HepG2 (cell line): ENCODE results near the gene ARF6. TPM values are rescaled to one million over a fixed set of nuclear protein-coding genes. Genes with fewer than 3 reads are reported as not detected.

Experiments
- ATF7-NPFF ChIP-seq: sonication (generic); formaldehyde crosslinking; IDR thresholded peaks from 2 replicates; pipeline ENCODE4 v1.8.1; 2023; ENCODE audit warnings: mild to moderate bottlenecking, low read depth, missing genetic modification reagents, moderate library complexity
- ATM ChIP-seq: fragments of 450-650 bp; IDR thresholded peaks from 2 replicates; pipeline ENCODE4 v1.7.1; 2017; ENCODE audit warnings: mild to moderate bottlenecking, borderline replicate concordance
- BHLHE40 ChIP-seq: IDR thresholded peaks from 2 replicates; pipeline ENCODE4 v1.6.1; 2011; ENCODE audit warnings: low read length, improper control_type of control experiment
- DR1 ChIP-seq: sonication (generic); formaldehyde crosslinking; IDR thresholded peaks from 2 replicates; pipeline ENCODE4 v1.8.0; 2021; ENCODE audit warnings: mild to moderate bottlenecking, missing genetic modification reagents, inconsistent platforms
- FOSL2 ChIP-seq: sonication (generic); formaldehyde crosslinking; IDR thresholded peaks from 2 replicates; pipeline ENCODE4 v1.4.0; 2020; ENCODE audit warnings: missing genetic modification reagents
- GLMP ChIP-seq: sonication (generic); formaldehyde crosslinking; IDR thresholded peaks from 2 replicates; pipeline ENCODE4 v1.9.0; 2021; ENCODE audit warnings: missing genetic modification reagents, mild to moderate bottlenecking, borderline replicate concordance
- MEIS1 ChIP-seq: sonication (generic); formaldehyde crosslinking; IDR thresholded peaks from 2 replicates; pipeline ENCODE4 v1.9.0; 2021; ENCODE audit warnings: mild to moderate bottlenecking, missing genetic modification reagents, moderate library complexity, borderline replicate concordance
- MIXL1 ChIP-seq: IDR thresholded peaks from 2 replicates; pipeline ENCODE4 v1.6.1; 2016
- MLXIP ChIP-seq: sonication (generic); formaldehyde crosslinking; IDR thresholded peaks from 2 replicates; pipeline ENCODE4 v1.9.0; 2021; ENCODE audit warnings: missing genetic modification reagents, borderline replicate concordance
- NFE2L1 ChIP-seq: sonication (generic); formaldehyde crosslinking; IDR thresholded peaks from 2 replicates; pipeline ENCODE4 v1.4.0; 2020; ENCODE audit warnings: missing genetic modification reagents, mild to moderate bottlenecking, borderline replicate concordance
- PRMT3 ChIP-seq: sonication (generic); formaldehyde crosslinking; IDR thresholded peaks from 2 replicates; pipeline ENCODE4 v1.8.1; 2022; ENCODE audit warnings: low read depth, mild to moderate bottlenecking, moderate library complexity, missing genetic modification reagents, borderline replicate concordance
- RAD21 ChIP-seq: fragments of 450-650 bp; formaldehyde crosslinking; IDR thresholded peaks from 2 replicates; pipeline ENCODE4 v1.5.0; 2020; ENCODE audit warnings: mild to moderate bottlenecking
- TIGD3 ChIP-seq: sonication (generic); formaldehyde crosslinking; IDR thresholded peaks from 2 replicates; pipeline ENCODE4 v1.5.1; 2020; ENCODE audit warnings: mild to moderate bottlenecking, missing genetic modification reagents, borderline replicate concordance
- ZFAT ChIP-seq: sonication (generic); formaldehyde crosslinking; conservative IDR thresholded peaks from 2 replicates; pipeline ENCODE4 v1.8.1; 2023; ENCODE audit warnings: missing genetic modification reagents, inconsistent platforms
- ZNF10 ChIP-seq: sonication (generic); formaldehyde crosslinking; IDR thresholded peaks from 2 replicates; pipeline ENCODE4 v1.4.0; 2020; ENCODE audit warnings: mild to moderate bottlenecking, low read depth, missing genetic modification reagents, borderline replicate concordance
- ZNF607 ChIP-seq: sonication (generic); formaldehyde crosslinking; IDR thresholded peaks from 2 replicates; pipeline ENCODE4 v1.5.1; 2020; ENCODE audit warnings: missing genetic modification reagents, mild to moderate bottlenecking, borderline replicate concordance
- ZNF720 ChIP-seq: sonication (generic); formaldehyde crosslinking; IDR thresholded peaks from 2 replicates; pipeline ENCODE4 v1.4.0; 2020; ENCODE audit warnings: missing genetic modification reagents
- ZNF878 ChIP-seq: sonication (generic); formaldehyde crosslinking; IDR thresholded peaks from 2 replicates; pipeline ENCODE4 v1.8.1; 2023; ENCODE audit warnings: mild to moderate bottlenecking, missing genetic modification reagents, moderate library complexity
- polyA plus RNA-seq, 8 experiments: library from polyadenylated mRNA; depleted of rRNA in 3 of 8; stranded (reverse) in 7 of 8; unstranded in 1 of 8; fragments of >200 nt; fragmentation: Illumina TruSeq in 4 of 8; extraction: Trizol in 4 of 8; gene quantifications; 2 replicates each; pipeline versions ENCODE4 v1.2.1 to v1.2.3, GENCODE V29; 2011 to 2016; ENCODE audit warnings: low read depth in 4 of 8, missing spikeins in 1 of 8, mixed read lengths in 1 of 8; ENCODE audit not compliant: insufficient read depth in 1 of 8
- total RNA-seq, 5 experiments: library from RNA; depleted of rRNA; stranded (reverse); fragments of >200 nt; fragmentation: Illumina TruSeq; extraction: Trizol; gene quantifications; 2 replicates each; pipeline ENCODE4 v1.2.3, GENCODE V29; 2016; ENCODE audit warnings: low read depth in 1 of 5
- TF ChIP-seq, protein P1 (sequence below): sonication (generic); formaldehyde crosslinking; IDR thresholded peaks from 2 replicates; pipeline ENCODE4 v1.8.0; 2023; ENCODE audit warnings: mild to moderate bottlenecking, missing genetic modification reagents
- TF ChIP-seq, protein P2 (sequence below): sonication (generic); formaldehyde crosslinking; IDR thresholded peaks from 2 replicates; pipeline ENCODE4 v1.4.0; 2020; ENCODE audit warnings: low read depth, mild to moderate bottlenecking, missing genetic modification reagents
- TF ChIP-seq, protein P3 (sequence below): sonication (generic); formaldehyde crosslinking; IDR thresholded peaks from 2 replicates; pipeline ENCODE4 v1.5.0; 2020; ENCODE audit warnings: mild to moderate bottlenecking, low read depth, missing genetic modification reagents, borderline replicate concordance
- TF ChIP-seq, protein P4 (sequence below): IDR thresholded peaks from 2 replicates; pipeline ENCODE4 v1.6.1; 2016; ENCODE audit warnings: low read depth, borderline replicate concordance

The ARF6 gene
- total and polyA plus RNA-seq, 2 of the 13 experiments (the other 11 are each of a cell fraction or from before 2014, with no cell fraction given), result 12.7 to 31.9 TPM

DNA sequence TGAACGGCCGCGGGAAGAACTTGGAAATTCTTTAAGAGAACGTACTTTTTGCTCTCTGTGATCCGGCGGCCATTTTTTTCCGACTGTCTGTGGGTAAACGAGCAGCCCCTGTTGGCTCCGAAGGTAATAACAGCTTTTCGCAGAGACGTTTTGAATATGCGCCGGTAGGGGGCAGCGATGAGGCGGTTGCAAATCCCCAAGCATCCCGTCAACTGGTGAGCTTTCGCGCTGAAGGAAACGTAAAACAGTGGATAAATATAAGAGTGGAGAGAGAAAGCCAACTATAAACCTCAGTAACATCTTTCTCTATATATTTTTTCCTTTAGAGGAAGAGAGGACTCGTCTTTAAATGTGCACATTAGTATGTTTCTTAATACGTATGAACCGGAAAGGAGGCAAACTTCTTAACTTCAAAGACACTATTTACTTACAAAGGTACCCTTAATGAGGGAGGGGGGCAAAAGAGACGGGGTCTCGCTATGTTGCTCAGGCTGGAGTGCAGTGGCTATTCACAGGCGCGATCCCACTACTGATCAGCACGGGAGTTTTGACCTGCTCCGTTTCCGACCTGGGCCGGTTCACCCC is 30.7 kb upstream of the ARF6 start (continued):
- TF ChIP-seq, protein P1, sequence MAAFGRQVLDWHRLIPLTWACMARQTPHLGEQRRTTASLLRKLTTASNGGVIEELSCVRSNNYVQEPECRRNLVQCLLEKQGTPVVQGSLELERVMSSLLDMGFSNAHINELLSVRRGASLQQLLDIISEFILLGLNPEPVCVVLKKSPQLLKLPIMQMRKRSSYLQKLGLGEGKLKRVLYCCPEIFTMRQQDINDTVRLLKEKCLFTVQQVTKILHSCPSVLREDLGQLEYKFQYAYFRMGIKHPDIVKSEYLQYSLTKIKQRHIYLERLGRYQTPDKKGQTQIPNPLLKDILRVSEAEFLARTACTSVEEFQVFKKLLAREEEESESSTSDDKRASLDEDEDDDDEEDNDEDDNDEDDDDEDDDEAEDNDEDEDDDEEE (CRISPR knock-in tag), result no peak
- TF ChIP-seq ZNF878 (CRISPR knock-in tag), result no peak; the same call in 1 of the 2 replicates
- TF ChIP-seq, protein P2, sequence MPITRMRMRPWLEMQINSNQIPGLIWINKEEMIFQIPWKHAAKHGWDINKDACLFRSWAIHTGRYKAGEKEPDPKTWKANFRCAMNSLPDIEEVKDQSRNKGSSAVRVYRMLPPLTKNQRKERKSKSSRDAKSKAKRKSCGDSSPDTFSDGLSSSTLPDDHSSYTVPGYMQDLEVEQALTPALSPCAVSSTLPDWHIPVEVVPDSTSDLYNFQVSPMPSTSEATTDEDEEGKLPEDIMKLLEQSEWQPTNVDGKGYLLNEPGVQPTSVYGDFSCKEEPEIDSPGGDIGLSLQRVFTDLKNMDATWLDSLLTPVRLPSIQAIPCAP, result no peak
- no peak for TF ChIP-seq MLXIP (CRISPR knock-in tag)
- TF ChIP-seq ZNF720 (CRISPR knock-in tag), result no peak
- 0 out of 2 replicates have a peak, but pooled peaks have one; percentile 11 for TF ChIP-seq FOSL2
- TF ChIP-seq ZNF607 (CRISPR knock-in tag), result no peak
- TF ChIP-seq PRMT3, result 0 out of 2 replicates have a peak, but pooled peaks have one; percentile 22
- no peak for TF ChIP-seq ATM
- no peak for TF ChIP-seq GLMP
- TF ChIP-seq DR1, result no peak
- TF ChIP-seq MEIS1 (CRISPR knock-in tag), result 0 out of 2 replicates have a peak, but pooled peaks have one; percentile 11
- TF ChIP-seq BHLHE40, result no peak
- no peak for TF ChIP-seq RAD21
- no peak for TF ChIP-seq ATF7-NPFF (CRISPR knock-in tag)
- TF ChIP-seq, protein P3, sequence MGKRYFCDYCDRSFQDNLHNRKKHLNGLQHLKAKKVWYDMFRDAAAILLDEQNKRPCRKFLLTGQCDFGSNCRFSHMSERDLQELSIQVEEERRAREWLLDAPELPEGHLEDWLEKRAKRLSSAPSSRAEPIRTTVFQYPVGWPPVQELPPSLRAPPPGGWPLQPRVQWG (CRISPR knock-in tag), result no peak
- TF ChIP-seq, protein P4, sequence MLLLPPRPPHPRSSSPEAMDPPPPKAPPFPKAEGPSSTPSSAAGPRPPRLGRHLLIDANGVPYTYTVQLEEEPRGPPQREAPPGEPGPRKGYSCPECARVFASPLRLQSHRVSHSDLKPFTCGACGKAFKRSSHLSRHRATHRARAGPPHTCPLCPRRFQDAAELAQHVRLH (CRISPR knock-in tag), result peak; percentile 76; the same call in 1 of the 2 replicates
- TF ChIP-seq NFE2L1, result no peak
- no peak for TF ChIP-seq ZFAT
- TF ChIP-seq TIGD3 (CRISPR knock-in tag), result no peak
- no peak for TF ChIP-seq ZNF10 (CRISPR knock-in tag)
- TF ChIP-seq MIXL1, result no peak; the same call in 1 of the 2 replicates
